Colonic mucosa (tissue), 4 donors: ENCODE results near the gene OR51A7. TPM values are rescaled to one million over a fixed set of nuclear protein-coding genes. Genes with fewer than 3 reads are reported as not detected.
"Not testable (repeated sequence)": the region's sequence is repeated elsewhere in the genome, so short reads cannot be mapped to it uniquely, and the experiment has no call there.

Source experiments
- DNase-seq: peaks from one replicate; pipeline ENCODE4 v3.0.0-alpha.2; 2020
- H3K27ac ChIP-seq: fragments of 200-600 bp; one replicate; pipeline ENCODE4 v1.8.0; 2021
- H3K27me3 ChIP-seq: fragments of 200-600 bp; one replicate; pipeline ENCODE4 v1.8.0; 2021
- H3K36me3 ChIP-seq: fragments of 200-600 bp; one replicate; pipeline ENCODE4 v1.8.0; 2021
- H3K4me1 ChIP-seq: fragments of 200-600 bp; one replicate; pipeline ENCODE4 v1.8.0; 2021; ENCODE audit warnings: mild to moderate bottlenecking
- H3K4me3 ChIP-seq: fragments of 200-600 bp; one replicate; pipeline ENCODE4 v1.8.0; 2021
- H3K9ac ChIP-seq, 2 donors: one replicate each; pipeline ENCODE4 v1.7.0; 2013; ENCODE audit warnings: control low read depth in 2 of 2, low read depth in 2 of 2, low read length in 2 of 2
- H3K9me3 ChIP-seq: fragments of 200-600 bp; one replicate; pipeline ENCODE4 v1.8.0; 2021
- CTCF ChIP-seq: fragments of 200-600 bp; IDR thresholded peaks from one replicate; pipeline ENCODE4 v1.8.0; 2022; ENCODE audit warnings: antibody characterized with exemption, mild to moderate bottlenecking
- intact Hi-C: fragments of 100-400 bp; cut with DNase I; formaldehyde crosslinking; loops from one replicate; pipeline ENCODE4 v1.14.1; 2022
- total RNA-seq, 2 donors: library from RNA; stranded (reverse); fragmentation: NEBNext Ultra II Directional in 1 of 2; extraction: Animal tissue kit (Norgen Biotek cat#: 25700) in 1 of 2; gene quantifications; one replicate each; pipeline ENCODE4 v1.2.1, GENCODE V29; 2021
- donor health status: healthy.
- donor health status: DM: no; HTN: no; CAD: no.
- donor health status: DM: no; HTN: no; CAD: no.

Gene OR51A7
- total RNA-seq = not detected

- Histone ChIP-seq H3K9ac (no peak within 1 kb of the TSS), H3K27ac (no peak within 1 kb of the TSS), H3K4me1 (no peaks in the 10 kb centered on the region), H3K27me3 (no peaks in the 10 kb centered on the region), H3K9me3 (no peaks in the 10 kb centered on the region), H3K4me3 (no peak within 1 kb of the TSS), H3K36me3 (no peaks in the 10 kb centered on the region)
- intact Hi-C loops = no loop called here
- no peak for DNase-seq
- no peak for TF ChIP-seq CTCF
Measured at GRCh38 chr11:4903484-4903883, at the start of gene OR51A7. Gene OR51A7 (plus strand): TSS chr11:4903783. CDS start chr11:4907370, 3,587 bp downstream.

GRCh38 chr11:4854286-4854685 lies 49.3 kb upstream of the OR51A7 start:
- H3K4me1 ChIP-seq, H3K4me3 ChIP-seq, DNase-seq, H3K9me3 ChIP-seq, H3K27ac ChIP-seq, H3K27me3 ChIP-seq, intact Hi-C loops, H3K36me3 ChIP-seq, H3K9ac ChIP-seq: not testable (repeated sequence)

- H3K27me3 ChIP-seq = no peaks in the 10 kb centered on the region
- H3K9me3 ChIP-seq = no peaks in the 10 kb centered on the region
- DNase-seq = no peak
- intact Hi-C loops = no loop called here
- no peaks in the 10 kb centered on the region for H3K4me1 ChIP-seq
- no peak overlapping the region for H3K4me3 ChIP-seq
- no peak overlapping the region for H3K9ac ChIP-seq
- H3K27ac ChIP-seq = no peak overlapping the region
- H3K36me3 ChIP-seq = no peaks in the 10 kb centered on the region
- TF ChIP-seq CTCF = no peak
Measured at GRCh38 chr11:4862447-4863236, 40.9 kb upstream of the OR51A7 start.

- no peak overlapping the region for H3K27ac ChIP-seq
- intact Hi-C loops = no loop called here
- H3K9ac ChIP-seq = no peak overlapping the region
- no peaks in the 10 kb centered on the region for H3K9me3 ChIP-seq
- TF ChIP-seq CTCF = no peak
- H3K4me1 ChIP-seq = no peaks in the 10 kb centered on the region
- no peak overlapping the region for H3K4me3 ChIP-seq
- no peak for DNase-seq
- no peaks in the 10 kb centered on the region for H3K36me3 ChIP-seq
- H3K27me3 ChIP-seq = no peaks in the 10 kb centered on the region
Measured at GRCh38 chr11:4863876-4864275, 39.7 kb upstream of the OR51A7 start.

GRCh38 chr11:4865855-4866254 lies 37.7 kb upstream of the OR51A7 start:
- DNase-seq = no peak
- H3K9me3 ChIP-seq = no peaks in the 10 kb centered on the region
- H3K27me3 ChIP-seq = no peaks in the 10 kb centered on the region
- H3K9ac ChIP-seq = no peak overlapping the region
- no peaks in the 10 kb centered on the region for H3K4me1 ChIP-seq
- H3K36me3 ChIP-seq = no peaks in the 10 kb centered on the region
- H3K27ac ChIP-seq = no peak overlapping the region
- no peak overlapping the region for H3K4me3 ChIP-seq
- intact Hi-C loops = no loop called here
- TF ChIP-seq CTCF = no peak

GRCh38 chr11:4881188-4881587 lies 22.4 kb upstream of the OR51A7 start:
- intact Hi-C loops = no loop called here
- DNase-seq = no peak

More at GRCh38 chr11:4881188-4881587, 22.4 kb upstream of the OR51A7 start:
- no peaks in the 10 kb centered on the region for H3K9me3 ChIP-seq
- H3K36me3 ChIP-seq = no peaks in the 10 kb centered on the region
- H3K27ac ChIP-seq = no peak overlapping the region
- no peaks in the 10 kb centered on the region for H3K4me1 ChIP-seq
- no peak overlapping the region for H3K4me3 ChIP-seq
- H3K27me3 ChIP-seq = no peaks in the 10 kb centered on the region
- TF ChIP-seq CTCF = no peak
- H3K9ac ChIP-seq = no peak overlapping the region
